Neural cell (in vitro differentiated cells): ENCODE results near the gene NTF4. TPM values are rescaled to one million over a fixed set of nuclear protein-coding genes. Genes with fewer than 3 reads are reported as not detected.

Source experiments
- H2AFZ ChIP-seq: fragments of 200-600, 300-800 bp; sonication (generic), shearing (Covaris generic); 2 replicates; pipeline ENCODE4 v1.6.0; 2014; ENCODE audit warnings: low read depth, mild to moderate bottlenecking, antibody characterized with exemption, low read length, moderate library complexity
- H3F3A ChIP-seq: fragments of 200-600 bp; shearing (Covaris generic); 2 replicates; pipeline ENCODE4 v1.6.1; 2016; ENCODE audit warnings: mild to moderate bottlenecking, moderate library complexity, mixed read lengths, antibody characterized with exemption, low read length; ENCODE audit not compliant: insufficient read depth, poor library complexity, severe bottlenecking
- H3K27ac ChIP-seq: fragments of 200-600, 300-800 bp; sonication (generic), shearing (Covaris generic); 2 replicates; pipeline ENCODE4 v1.5.1; 2014; ENCODE audit warnings: mild to moderate bottlenecking, low read length, moderate library complexity
- H3K27me3 ChIP-seq: fragments of 300-800, 200-600 bp; sonication (generic), shearing (Covaris generic); 2 replicates; pipeline ENCODE4 v1.6.0; 2014; ENCODE audit warnings: mild to moderate bottlenecking, low read depth, low read length, moderate library complexity; ENCODE audit not compliant: insufficient read depth
- H3K36me3 ChIP-seq: fragments of 300-800, 200-600 bp; sonication (generic), shearing (Covaris generic); 2 replicates; pipeline ENCODE4 v1.5.1; 2014; ENCODE audit warnings: mild to moderate bottlenecking, antibody characterized with exemption, low read length, moderate library complexity; ENCODE audit not compliant: insufficient read depth
- H3K4me2 ChIP-seq: fragments of 300-800, 200-600 bp; sonication (generic), shearing (Covaris generic); 2 replicates; pipeline ENCODE4 v1.6.0; 2014; ENCODE audit warnings: mild to moderate bottlenecking, low read length
- H3K4me3 ChIP-seq: fragments of 300-800, 200-600 bp; sonication (generic), shearing (Covaris generic); 2 replicates; pipeline ENCODE4 v1.5.1; 2014; ENCODE audit warnings: mild to moderate bottlenecking, low read length, moderate library complexity
- H3K79me2 ChIP-seq: fragments of 200-600 bp; shearing (Covaris generic); replicated peaks from 2 replicates; pipeline ENCODE4 v1.6.0; 2014; ENCODE audit warnings: mild to moderate bottlenecking, low read length, moderate library complexity; ENCODE audit not compliant: insufficient read depth
- H3K9ac ChIP-seq: fragments of 300-800, 200-600 bp; sonication (generic), shearing (Covaris generic); 2 replicates; pipeline ENCODE4 v1.6.1; 2016; ENCODE audit warnings: mild to moderate bottlenecking, low read length, mixed read lengths
- H3K9me2 ChIP-seq: fragments of 200-600 bp; shearing (Covaris generic); 2 replicates; pipeline ENCODE4 v1.6.1; 2016; ENCODE audit warnings: mild to moderate bottlenecking, low read length, mixed read lengths; ENCODE audit not compliant: insufficient read depth
- H3K9me3 ChIP-seq: fragments of 200-600, 300-800 bp; sonication (generic), shearing (Covaris generic); 2 replicates; pipeline ENCODE4 v1.6.1; 2016; ENCODE audit warnings: mild to moderate bottlenecking, mixed run types, low read length, moderate library complexity, mixed read lengths
- H4K20me1 ChIP-seq: fragments of 200-600 bp; shearing (Covaris generic); 2 replicates; pipeline ENCODE4 v1.6.1; 2016; ENCODE audit warnings: mild to moderate bottlenecking, mixed run types; ENCODE audit not compliant: insufficient read depth
- CTCF ChIP-seq: fragments of 450-650 bp; IDR thresholded peaks from 2 replicates; pipeline ENCODE4 v1.5.1; 2014; ENCODE audit warnings: antibody characterized with exemption, mild to moderate bottlenecking, moderate library complexity; ENCODE audit not compliant: poor library complexity, severe bottlenecking
- EP300 ChIP-seq: fragments of 450-650 bp; conservative IDR thresholded peaks from 2 replicates; pipeline ENCODE4 v1.6.1; 2014; ENCODE audit warnings: antibody characterized with exemption, mild to moderate bottlenecking, moderate library complexity; ENCODE audit not compliant: poor library complexity, severe bottlenecking
- EZH2 ChIP-seq: fragments of 200-600, 300-800 bp; shearing (Covaris generic), sonication (generic); IDR thresholded peaks from 2 replicates; pipeline ENCODE4 v1.6.1; 2014; ENCODE audit warnings: antibody characterized with exemption, low read length, borderline replicate concordance, mild to moderate bottlenecking; ENCODE audit not compliant: insufficient read depth, poor library complexity, severe bottlenecking
- MXI1 ChIP-seq: fragments of 450-650 bp; conservative IDR thresholded peaks from 2 replicates; pipeline ENCODE4 v1.6.1; 2014; ENCODE audit warnings: antibody characterized with exemption, mild to moderate bottlenecking; ENCODE audit not compliant: poor library complexity, severe bottlenecking
- POLR2AphosphoS5 ChIP-seq: IDR thresholded peaks from 2 replicates; pipeline ENCODE4 v1.6.1; 2012
- RAD21 ChIP-seq: fragments of 450-650 bp; conservative IDR thresholded peaks from 2 replicates; pipeline ENCODE4 v1.6.1; 2014; ENCODE audit warnings: antibody characterized with exemption, mild to moderate bottlenecking, moderate library complexity
- REST ChIP-seq: IDR thresholded peaks from 2 replicates; pipeline ENCODE4 v1.6.1; 2012; ENCODE audit warnings: borderline replicate concordance
- SMC3 ChIP-seq: fragments of 450-650 bp; conservative IDR thresholded peaks from 2 replicates; pipeline ENCODE4 v1.6.1; 2014; ENCODE audit warnings: antibody characterized with exemption, mild to moderate bottlenecking, moderate library complexity; ENCODE audit not compliant: poor library complexity
- TAF1 ChIP-seq: IDR thresholded peaks from 2 replicates; pipeline ENCODE4 v1.6.1; 2012; ENCODE audit warnings: low read depth
- polyA plus RNA-seq: library from polyadenylated mRNA; depleted of rRNA; stranded (reverse); fragments of >200 nt; gene quantifications from 2 replicates; pipeline ENCODE4 v1.2.3, GENCODE V29; 2014

The NTF4 gene
- polyA plus RNA-seq, 1 donor from 2014 or later: not detected

- Histone ChIP-seq H3K9ac (no peak overlapping the region), H3K36me3 (no peaks in the 10 kb centered on the region), H2AFZ (no peak overlapping the region), H3K4me2 (no peak overlapping the region), H3F3A (no peaks in the 10 kb centered on the region), H3K79me2 (no peaks in the 10 kb centered on the region), H3K27ac (no peak overlapping the region), H3K4me3 (peak overlapping the region; percentile 57), H4K20me1 (no peaks in the 10 kb centered on the region), H3K9me2 (no peaks in the 10 kb centered on the region), H3K9me3 (no peaks in the 10 kb centered on the region), H3K27me3 (peaks cover 18% of the 10 kb centered on the region)
- TF ChIP-seq SMC3: no peak
- TF ChIP-seq REST: no peak
- no peak for TF ChIP-seq EZH2
- TF ChIP-seq TAF1: no peak
- TF ChIP-seq RAD21: no peak
- no peak for TF ChIP-seq EP300
- no peak for TF ChIP-seq POLR2AphosphoS5
- no peak for TF ChIP-seq MXI1
- no peak for TF ChIP-seq CTCF
Measured at GRCh38 chr19:49064029-49064629, 489 bp downstream of the NTF4 start.

GRCh38 chr19:49061445-49061844, 3.2 kb downstream of the NTF4 start:
- Histone ChIP-seq H3K9me3 (no peaks in the 10 kb centered on the region), H3K4me3 (no peak overlapping the region), H3K9ac (no peak overlapping the region), H3K27me3 (peaks cover 37% of the 10 kb centered on the region), H3F3A (no peaks in the 10 kb centered on the region), H4K20me1 (no peaks in the 10 kb centered on the region), H2AFZ (no peak overlapping the region), H3K36me3 (no peaks in the 10 kb centered on the region), H3K9me2 (no peaks in the 10 kb centered on the region), H3K27ac (no peak overlapping the region), H3K4me2 (no peak overlapping the region), H3K79me2 (no peaks in the 10 kb centered on the region)
- TF ChIP-seq EZH2 (no peak), CTCF (no peak), POLR2AphosphoS5 (no peak), SMC3 (no peak), RAD21 (no peak), EP300 (no peak), TAF1 (no peak), REST (no peak), MXI1 (no peak)
